Nephron progenitor cell (in vitro differentiated cells): ENCODE data around the gene BCOR.

Experiments
- DNase-seq: peaks from one replicate; pipeline ENCODE4 v3.0.0; 2021
- H3K27ac Mint-ChIP-seq: 2 replicates; pipeline ENCODE4 v1.8.0; 2021; ENCODE audit warnings: mild to moderate bottlenecking, moderate library complexity, mixed read lengths
- H3K27me3 Mint-ChIP-seq: 2 replicates; pipeline ENCODE4 v1.8.0; 2021; ENCODE audit warnings: mild to moderate bottlenecking, low read depth, mixed read lengths; ENCODE audit not compliant: poor library complexity
- H3K36me3 Mint-ChIP-seq: 2 replicates; pipeline ENCODE4 v1.8.0; 2021; ENCODE audit warnings: low read depth, mixed read lengths
- H3K4me1 Mint-ChIP-seq: 2 replicates; pipeline ENCODE4 v1.8.0; 2021; ENCODE audit warnings: mixed read lengths
- H3K4me3 Mint-ChIP-seq: 2 replicates; pipeline ENCODE4 v1.8.0; 2021; ENCODE audit warnings: mild to moderate bottlenecking, moderate library complexity, mixed read lengths
- H3K9me3 Mint-ChIP-seq: 2 replicates; pipeline ENCODE4 v1.8.0; 2021; ENCODE audit warnings: mild to moderate bottlenecking, moderate library complexity, mixed read lengths
- TF ChIP-seq, protein P1 (sequence below): fragments of 200-600 bp; sonication (generic); IDR thresholded peaks from 2 replicates; pipeline ENCODE4 v1.5.0; 2021; ENCODE audit warnings: antibody characterized with exemption

The BCOR gene

GRCh38 chrX:40077906-40078305, 19.9 kb downstream of the BCOR start:
- H3K27me3 Mint-ChIP-seq = peaks cover 28% of the 10 kb centered on the region
- TF ChIP-seq, protein P1, sequence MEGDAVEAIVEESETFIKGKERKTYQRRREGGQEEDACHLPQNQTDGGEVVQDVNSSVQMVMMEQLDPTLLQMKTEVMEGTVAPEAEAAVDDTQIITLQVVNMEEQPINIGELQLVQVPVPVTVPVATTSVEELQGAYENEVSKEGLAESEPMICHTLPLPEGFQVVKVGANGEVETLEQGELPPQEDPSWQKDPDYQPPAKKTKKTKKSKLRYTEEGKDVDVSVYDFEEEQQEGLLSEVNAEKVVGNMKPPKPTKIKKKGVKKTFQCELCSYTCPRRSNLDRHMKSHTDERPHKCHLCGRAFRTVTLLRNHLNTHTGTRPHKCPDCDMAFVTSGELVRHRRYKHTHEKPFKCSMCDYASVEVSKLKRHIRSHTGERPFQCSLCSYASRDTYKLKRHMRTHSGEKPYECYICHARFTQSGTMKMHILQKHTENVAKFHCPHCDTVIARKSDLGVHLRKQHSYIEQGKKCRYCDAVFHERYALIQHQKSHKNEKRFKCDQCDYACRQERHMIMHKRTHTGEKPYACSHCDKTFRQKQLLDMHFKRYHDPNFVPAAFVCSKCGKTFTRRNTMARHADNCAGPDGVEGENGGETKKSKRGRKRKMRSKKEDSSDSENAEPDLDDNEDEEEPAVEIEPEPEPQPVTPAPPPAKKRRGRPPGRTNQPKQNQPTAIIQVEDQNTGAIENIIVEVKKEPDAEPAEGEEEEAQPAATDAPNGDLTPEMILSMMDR = no peak
- no peak for DNase-seq
- H3K27ac Mint-ChIP-seq = no peak overlapping the region
- peaks cover 23% of the 10 kb centered on the region for H3K9me3 Mint-ChIP-seq
- H3K36me3 Mint-ChIP-seq = peaks cover 34% of the 10 kb centered on the region
- H3K4me1 Mint-ChIP-seq = peaks cover 68% of the 10 kb centered on the region
- peak overlapping the region; percentile 31 for H3K4me3 Mint-ChIP-seq

DNA sequence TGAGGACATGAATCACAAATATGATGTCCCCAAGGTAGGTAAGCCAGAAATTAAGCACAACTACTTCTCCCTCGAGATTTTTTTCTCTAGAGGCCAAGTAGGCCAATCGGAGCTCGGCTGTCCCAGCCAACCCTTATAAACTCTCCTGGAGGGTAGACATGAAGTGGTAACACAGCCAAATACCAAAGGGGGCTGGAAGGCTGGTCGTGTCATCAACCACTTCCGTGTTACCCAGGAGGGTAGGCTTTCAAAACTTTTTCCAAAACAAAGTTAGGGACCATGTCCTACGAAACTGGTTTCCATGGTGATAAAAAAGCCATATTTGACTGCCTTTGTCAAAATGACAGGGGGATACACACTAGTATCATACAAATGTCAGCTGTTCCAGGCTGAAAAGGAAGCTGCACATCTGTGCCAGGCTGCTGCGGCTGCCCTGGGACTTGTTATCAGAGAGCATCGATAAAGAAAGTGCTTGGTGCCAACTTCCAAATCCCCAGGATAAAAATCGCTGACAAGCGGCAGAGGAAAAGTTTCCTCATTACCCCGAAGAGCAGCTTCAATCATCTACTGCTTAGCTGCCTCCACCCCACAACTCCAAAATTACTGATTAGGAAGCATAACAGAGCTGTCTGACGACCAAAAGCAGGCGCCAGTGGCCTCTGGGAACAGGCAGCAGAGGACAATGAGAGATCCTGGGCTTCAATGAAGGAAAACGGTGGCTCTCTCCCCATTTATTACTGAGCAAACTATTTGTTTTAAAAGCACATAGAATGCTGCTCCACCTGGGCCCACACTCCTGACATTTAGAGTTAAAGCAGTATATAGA, 20.8 kb downstream of the BCOR start:
- peaks cover 21% of the 10 kb centered on the region for H3K27me3 Mint-ChIP-seq
- H3K4me1 Mint-ChIP-seq = peaks cover 59% of the 10 kb centered on the region
- H3K36me3 Mint-ChIP-seq = peaks cover 43% of the 10 kb centered on the region
- DNase-seq = no peak
- no peak overlapping the region for H3K27ac Mint-ChIP-seq
- no peak overlapping the region for H3K4me3 Mint-ChIP-seq
- peaks cover 26% of the 10 kb centered on the region for H3K9me3 Mint-ChIP-seq
- TF ChIP-seq, protein P1 = no peak

DNA sequence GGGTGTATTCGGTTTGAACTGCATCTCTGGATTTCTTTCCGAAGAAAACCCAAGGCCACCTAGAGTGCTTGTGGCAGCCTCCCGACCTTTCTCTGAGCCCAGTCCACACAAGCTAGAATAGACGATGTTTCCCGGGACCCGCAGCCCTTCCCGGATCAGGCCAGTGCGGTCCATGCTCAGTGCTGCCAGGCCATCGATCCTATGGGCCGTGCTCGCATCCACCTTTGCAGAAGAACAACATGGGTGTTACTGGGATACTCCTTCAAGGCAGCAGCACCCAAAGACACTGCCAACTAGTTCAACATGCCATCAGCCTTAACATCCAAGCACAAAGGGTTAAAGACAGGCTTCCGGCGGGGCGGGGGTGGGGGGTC, 22.8 kb downstream of the BCOR start:
- Mint-ChIP-seq H3K9me3 (peaks cover 29% of the 10 kb centered on the region), H3K4me1 (peaks cover 42% of the 10 kb centered on the region), H3K4me3 (no peak overlapping the region), H3K36me3 (peaks cover 63% of the 10 kb centered on the region), H3K27me3 (peaks cover 7% of the 10 kb centered on the region), H3K27ac (no peak overlapping the region)
- TF ChIP-seq, protein P1 = no peak
- DNase-seq = no peak

- H3K9me3 Mint-ChIP-seq = peaks cover 32% of the 10 kb centered on the region
- H3K36me3 Mint-ChIP-seq = peaks cover 70% of the 10 kb centered on the region
- H3K4me3 Mint-ChIP-seq = no peak overlapping the region
- TF ChIP-seq, protein P1 = no peak
- peaks cover 37% of the 10 kb centered on the region for H3K4me1 Mint-ChIP-seq
- H3K27me3 Mint-ChIP-seq = peaks cover 9% of the 10 kb centered on the region
- no peak overlapping the region for H3K27ac Mint-ChIP-seq
- no peak for DNase-seq
These were observed 23.4 kb downstream of the BCOR start for GRCh38 chrX:40074080-40074958.

- Mint-ChIP-seq H3K9me3 (peaks cover 36% of the 10 kb centered on the region), H3K4me1 (peaks cover 29% of the 10 kb centered on the region), H3K4me3 (no peak overlapping the region), H3K27me3 (peaks cover 7% of the 10 kb centered on the region), H3K27ac (no peak overlapping the region), H3K36me3 (peaks cover 77% of the 10 kb centered on the region)
- DNase-seq = no peak
- TF ChIP-seq, protein P1 = no peak
These were observed 24.2 kb downstream of the BCOR start for GRCh38 chrX:40073439-40074054.
